ENCODE measurements around the gene UBR3. TPM values are rescaled to one million over a fixed set of nuclear protein-coding genes. Genes with fewer than 3 reads are reported as not detected.
"Not testable (repeated sequence)": the region's sequence is repeated elsewhere in the genome, so short reads cannot be mapped to it uniquely, and the experiment has no call there.

Gene UBR3
- total RNA-seq, 1 donor from 2014 or later, result 34.4 TPM

DNA sequence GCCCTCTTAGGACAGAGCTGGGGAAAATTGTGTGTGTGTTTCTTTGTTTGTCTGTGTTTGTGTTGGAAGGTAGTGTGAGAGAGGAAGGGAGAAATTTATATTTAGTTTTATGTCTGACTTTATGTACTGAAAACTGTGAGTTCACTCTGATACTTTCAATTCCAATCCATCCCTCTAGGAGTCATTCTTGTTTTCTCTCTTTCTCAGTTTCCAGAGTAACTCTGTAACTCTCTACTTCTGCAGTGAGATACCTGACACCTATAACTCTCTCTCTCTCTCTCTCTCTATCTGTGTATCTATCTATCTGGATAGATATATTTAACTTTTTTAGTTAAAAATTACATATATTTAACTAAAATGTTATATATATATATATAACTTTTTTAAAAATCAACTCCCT is 128.7 kb downstream of the UBR3 start:
- H3K27ac Mint-ChIP-seq, result no peak overlapping the region
- peaks cover 32% of the 10 kb centered on the region for H3K36me3 Mint-ChIP-seq
- H3K9me3 Mint-ChIP-seq, result no peaks in the 10 kb centered on the region
- no peaks in the 10 kb centered on the region for H3K27me3 Mint-ChIP-seq
- no peaks in the 10 kb centered on the region for H3K4me1 Mint-ChIP-seq (ENCODE audit: unreplicated experiment)
- TF ChIP-seq, protein P1, sequence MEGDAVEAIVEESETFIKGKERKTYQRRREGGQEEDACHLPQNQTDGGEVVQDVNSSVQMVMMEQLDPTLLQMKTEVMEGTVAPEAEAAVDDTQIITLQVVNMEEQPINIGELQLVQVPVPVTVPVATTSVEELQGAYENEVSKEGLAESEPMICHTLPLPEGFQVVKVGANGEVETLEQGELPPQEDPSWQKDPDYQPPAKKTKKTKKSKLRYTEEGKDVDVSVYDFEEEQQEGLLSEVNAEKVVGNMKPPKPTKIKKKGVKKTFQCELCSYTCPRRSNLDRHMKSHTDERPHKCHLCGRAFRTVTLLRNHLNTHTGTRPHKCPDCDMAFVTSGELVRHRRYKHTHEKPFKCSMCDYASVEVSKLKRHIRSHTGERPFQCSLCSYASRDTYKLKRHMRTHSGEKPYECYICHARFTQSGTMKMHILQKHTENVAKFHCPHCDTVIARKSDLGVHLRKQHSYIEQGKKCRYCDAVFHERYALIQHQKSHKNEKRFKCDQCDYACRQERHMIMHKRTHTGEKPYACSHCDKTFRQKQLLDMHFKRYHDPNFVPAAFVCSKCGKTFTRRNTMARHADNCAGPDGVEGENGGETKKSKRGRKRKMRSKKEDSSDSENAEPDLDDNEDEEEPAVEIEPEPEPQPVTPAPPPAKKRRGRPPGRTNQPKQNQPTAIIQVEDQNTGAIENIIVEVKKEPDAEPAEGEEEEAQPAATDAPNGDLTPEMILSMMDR (conservative IDR thresholded peaks at IDR 0.05), result no peak
- no peak for DNase-seq (ENCODE audit: extremely low spot score, unreplicated experiment)
- no peak overlapping the region for H3K4me3 Mint-ChIP-seq

DNA sequence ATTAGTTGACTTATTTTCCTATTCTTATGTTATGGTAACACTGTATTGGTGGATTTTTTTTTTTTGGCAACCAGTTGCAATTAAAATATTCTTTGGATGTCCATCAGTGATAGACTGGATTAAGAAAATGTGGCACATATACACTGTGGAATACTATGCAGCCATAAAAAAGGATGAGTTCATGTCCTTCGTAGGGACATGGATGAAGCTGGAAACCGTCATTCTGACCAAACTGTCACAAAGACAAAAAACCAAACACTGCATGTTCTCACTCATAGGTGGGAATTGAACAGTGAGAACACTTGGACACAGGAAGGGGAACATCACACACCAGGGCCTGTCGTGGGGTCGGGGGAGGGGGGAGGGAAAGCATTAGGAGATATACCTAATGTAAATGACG is 130.0 kb downstream of the UBR3 start:
- H3K36me3 Mint-ChIP-seq, result peaks cover 30% of the 10 kb centered on the region
- not testable (repeated sequence) for H3K27me3 Mint-ChIP-seq; H3K4me3 Mint-ChIP-seq; H3K27ac Mint-ChIP-seq; H3K4me1 Mint-ChIP-seq (ENCODE audit: unreplicated experiment); H3K9me3 Mint-ChIP-seq; DNase-seq (ENCODE audit: extremely low spot score, unreplicated experiment)

DNA sequence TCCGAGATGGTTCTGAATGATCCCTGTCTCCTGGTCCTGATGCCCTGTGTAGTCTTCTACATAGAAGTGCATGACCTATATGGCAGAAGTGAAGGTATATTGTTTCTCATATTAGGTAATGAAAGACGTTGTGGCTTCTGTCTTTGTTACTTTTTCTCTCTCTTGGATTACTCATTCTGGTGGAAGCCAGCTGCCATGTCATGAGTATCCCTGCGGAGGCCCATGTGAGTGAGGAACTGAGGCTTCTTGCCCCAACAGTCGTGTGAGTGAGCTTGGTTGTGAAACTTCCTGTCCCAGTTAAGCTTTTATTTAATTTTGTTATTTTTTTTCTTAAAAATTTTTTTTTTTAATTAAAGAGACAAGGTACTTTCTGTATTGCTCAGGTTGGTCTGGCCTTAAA is 134.7 kb downstream of the UBR3 start:
- no peak for DNase-seq (ENCODE audit: extremely low spot score, unreplicated experiment)
- Mint-ChIP-seq H3K27me3 (no peaks in the 10 kb centered on the region), H3K27ac (no peak overlapping the region), H3K4me3 (no peak overlapping the region), H3K9me3 (no peaks in the 10 kb centered on the region), H3K36me3 (peaks cover 19% of the 10 kb centered on the region), H3K4me1 (ENCODE audit: unreplicated experiment) (no peaks in the 10 kb centered on the region)
- TF ChIP-seq, protein P1 (conservative IDR thresholded peaks at IDR 0.05), result no peak

DNA sequence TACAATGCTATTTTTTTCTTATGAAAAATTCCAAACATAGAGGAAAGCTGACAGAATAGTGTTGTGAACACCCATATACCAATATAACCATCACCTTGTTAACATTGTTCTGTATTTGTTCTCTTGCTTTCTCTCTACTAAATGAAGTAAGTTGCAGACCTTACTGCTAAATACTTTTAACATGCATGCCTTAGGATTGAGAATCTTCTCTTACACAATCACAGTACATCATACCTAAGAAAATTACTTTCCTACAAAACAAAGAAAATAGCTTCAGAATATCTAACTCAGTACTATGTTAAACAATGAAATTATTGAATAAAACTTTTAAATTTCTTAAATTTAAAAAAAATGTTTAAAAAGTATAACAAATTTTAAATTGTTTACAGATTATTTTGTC is 136.5 kb downstream of the UBR3 start:
- H3K27ac Mint-ChIP-seq, result no peak overlapping the region
- H3K4me3 Mint-ChIP-seq, result no peak overlapping the region
- no peaks in the 10 kb centered on the region for H3K9me3 Mint-ChIP-seq
- TF ChIP-seq, protein P1 (conservative IDR thresholded peaks at IDR 0.05), result no peak
- DNase-seq (ENCODE audit: extremely low spot score, unreplicated experiment), result no peak
- H3K27me3 Mint-ChIP-seq, result no peaks in the 10 kb centered on the region
- H3K36me3 Mint-ChIP-seq, result peaks cover 20% of the 10 kb centered on the region
- no peaks in the 10 kb centered on the region for H3K4me1 Mint-ChIP-seq (ENCODE audit: unreplicated experiment)

DNA sequence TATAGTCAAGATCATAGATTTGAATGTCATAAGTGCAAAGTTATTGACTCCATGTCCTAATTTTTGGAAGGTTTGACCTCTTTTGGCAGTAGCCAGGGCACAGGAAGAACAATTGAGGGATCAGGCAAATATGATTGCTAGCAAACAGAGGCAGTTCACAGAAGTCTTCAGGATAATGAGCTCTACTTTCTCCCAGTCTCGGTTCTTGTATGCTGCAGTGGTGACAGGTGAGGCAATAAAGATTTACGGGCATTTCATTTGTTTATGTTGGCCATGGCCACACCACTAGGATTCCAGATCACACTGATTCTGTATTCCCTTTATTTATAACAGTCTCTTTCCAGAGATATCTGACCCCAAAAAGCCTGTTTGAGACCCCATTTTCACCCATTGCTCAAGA is 137.5 kb downstream of the UBR3 start:
- H3K4me1 Mint-ChIP-seq (ENCODE audit: unreplicated experiment), result no peaks in the 10 kb centered on the region
- no peak overlapping the region for H3K27ac Mint-ChIP-seq
- peaks cover 23% of the 10 kb centered on the region for H3K36me3 Mint-ChIP-seq
- no peaks in the 10 kb centered on the region for H3K27me3 Mint-ChIP-seq
- TF ChIP-seq, protein P1 (conservative IDR thresholded peaks at IDR 0.05), result no peak
- no peaks in the 10 kb centered on the region for H3K9me3 Mint-ChIP-seq
- no peak for DNase-seq (ENCODE audit: extremely low spot score, unreplicated experiment)
- no peak overlapping the region for H3K4me3 Mint-ChIP-seq

GRCh38 chr2:169965495-169965894 is 138.2 kb downstream of the UBR3 start:
- TF ChIP-seq, protein P1 (conservative IDR thresholded peaks at IDR 0.05), result no peak
- DNase-seq (ENCODE audit: extremely low spot score, unreplicated experiment), result no peak
- Mint-ChIP-seq H3K4me1 (ENCODE audit: unreplicated experiment) (no peaks in the 10 kb centered on the region), H3K9me3 (no peaks in the 10 kb centered on the region), H3K36me3 (peaks cover 26% of the 10 kb centered on the region), H3K27me3 (no peaks in the 10 kb centered on the region), H3K27ac (no peak overlapping the region), H3K4me3 (no peak overlapping the region)

Measured in type B pancreatic cell (in vitro differentiated cells).